OCI-LY1 (cell line): ENCODE data around the gene ZBED2.

Experiments used
- EZH2 ChIP-seq: fragments of 200-600 bp; sonication (generic), shearing (Covaris generic); IDR thresholded peaks from 2 replicates; pipeline ENCODE4 v1.8.0; 2017; ENCODE audit warnings: borderline replicate concordance, mixed run types, mild to moderate bottlenecking, antibody characterized with exemption, low read length, moderate library complexity, mixed read lengths
- TF ChIP-seq, protein P1 (sequence below): fragments of 200-600 bp; sonication (generic), shearing (Covaris generic); IDR thresholded peaks from 2 replicates; pipeline ENCODE4 v1.5.1; 2017; ENCODE audit warnings: mild to moderate bottlenecking, antibody characterized with exemption, low read length, moderate library complexity, mixed read lengths

DNA sequence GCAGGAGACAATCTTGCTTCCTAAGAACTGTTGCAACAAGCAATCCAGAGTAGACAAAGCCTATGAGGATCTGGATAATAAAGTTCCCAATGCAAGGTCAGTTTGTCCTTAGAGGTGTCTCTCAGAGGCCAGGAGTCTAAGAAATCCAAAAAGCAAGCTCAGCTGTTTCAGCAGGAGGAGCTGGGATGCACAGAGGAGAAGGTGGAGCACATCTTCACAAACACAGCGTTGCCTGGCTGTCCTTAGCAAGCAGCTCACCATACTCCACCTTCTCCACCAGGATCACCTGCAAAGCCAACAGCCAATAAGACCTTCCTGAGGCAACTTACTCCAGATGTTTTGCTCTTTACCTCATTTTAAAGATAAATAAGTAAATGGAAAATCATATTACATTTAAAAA lies 365 bp downstream of the ZBED2 start:
- TF ChIP-seq, protein P1, sequence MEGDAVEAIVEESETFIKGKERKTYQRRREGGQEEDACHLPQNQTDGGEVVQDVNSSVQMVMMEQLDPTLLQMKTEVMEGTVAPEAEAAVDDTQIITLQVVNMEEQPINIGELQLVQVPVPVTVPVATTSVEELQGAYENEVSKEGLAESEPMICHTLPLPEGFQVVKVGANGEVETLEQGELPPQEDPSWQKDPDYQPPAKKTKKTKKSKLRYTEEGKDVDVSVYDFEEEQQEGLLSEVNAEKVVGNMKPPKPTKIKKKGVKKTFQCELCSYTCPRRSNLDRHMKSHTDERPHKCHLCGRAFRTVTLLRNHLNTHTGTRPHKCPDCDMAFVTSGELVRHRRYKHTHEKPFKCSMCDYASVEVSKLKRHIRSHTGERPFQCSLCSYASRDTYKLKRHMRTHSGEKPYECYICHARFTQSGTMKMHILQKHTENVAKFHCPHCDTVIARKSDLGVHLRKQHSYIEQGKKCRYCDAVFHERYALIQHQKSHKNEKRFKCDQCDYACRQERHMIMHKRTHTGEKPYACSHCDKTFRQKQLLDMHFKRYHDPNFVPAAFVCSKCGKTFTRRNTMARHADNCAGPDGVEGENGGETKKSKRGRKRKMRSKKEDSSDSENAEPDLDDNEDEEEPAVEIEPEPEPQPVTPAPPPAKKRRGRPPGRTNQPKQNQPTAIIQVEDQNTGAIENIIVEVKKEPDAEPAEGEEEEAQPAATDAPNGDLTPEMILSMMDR: no peak
- TF ChIP-seq EZH2: no peak
